GM19023 (cell line): Measurements from ENCODE around the gene MBTD1.
"Not testable (repeated sequence)": the region's sequence is repeated elsewhere in the genome, so short reads cannot be mapped to it uniquely, and the experiment has no call there.

Source experiments
- ATAC-seq: cut with Tn5 transposase; IDR thresholded peaks from one replicate; pipeline ENCODE4 v1.9.1; 2021; ENCODE audit warnings: mild to moderate bottlenecking, moderate library complexity; ENCODE audit not compliant: unreplicated experiment

MBTD1 gene

DNA sequence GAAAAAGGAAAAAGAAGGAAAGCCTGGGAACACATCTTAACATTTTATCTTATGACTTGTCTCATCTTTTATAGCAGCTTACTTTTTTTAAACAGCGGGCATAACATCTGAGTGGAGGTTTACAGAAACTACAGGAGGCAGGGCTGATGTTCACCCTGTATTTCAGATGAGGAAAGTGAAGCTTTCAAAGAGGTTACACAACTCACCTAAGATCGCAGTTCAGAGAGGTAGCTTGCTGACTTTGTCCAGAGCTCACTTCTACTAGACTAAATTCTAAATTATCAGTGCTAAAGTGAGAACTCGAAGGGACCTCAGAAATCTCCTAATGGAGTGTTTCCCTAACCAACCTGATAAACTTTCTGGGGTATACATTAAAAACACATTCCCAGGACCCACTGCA is 3.7 kb downstream of the MBTD1 start:
- no peak for ATAC-seq

DNA sequence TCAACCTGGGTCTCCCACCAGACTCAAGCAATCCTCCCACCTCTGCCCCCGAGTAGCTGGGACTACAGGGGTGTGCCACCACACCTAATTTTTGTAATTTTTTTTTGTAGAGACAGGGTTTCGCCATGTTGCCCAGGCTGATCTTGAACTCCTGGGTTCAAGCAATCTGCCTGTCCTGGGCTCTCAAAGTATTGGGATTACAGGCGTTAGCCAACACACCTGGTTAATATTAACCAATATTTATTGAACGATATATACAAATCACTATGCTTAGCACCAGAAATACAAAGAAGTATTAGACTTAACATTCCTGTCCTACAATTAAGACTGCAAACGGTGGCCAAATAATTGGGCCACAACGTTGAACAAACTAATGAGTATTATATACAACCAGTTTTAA is 4.2 kb downstream of the MBTD1 start:
- no peak for ATAC-seq

DNA sequence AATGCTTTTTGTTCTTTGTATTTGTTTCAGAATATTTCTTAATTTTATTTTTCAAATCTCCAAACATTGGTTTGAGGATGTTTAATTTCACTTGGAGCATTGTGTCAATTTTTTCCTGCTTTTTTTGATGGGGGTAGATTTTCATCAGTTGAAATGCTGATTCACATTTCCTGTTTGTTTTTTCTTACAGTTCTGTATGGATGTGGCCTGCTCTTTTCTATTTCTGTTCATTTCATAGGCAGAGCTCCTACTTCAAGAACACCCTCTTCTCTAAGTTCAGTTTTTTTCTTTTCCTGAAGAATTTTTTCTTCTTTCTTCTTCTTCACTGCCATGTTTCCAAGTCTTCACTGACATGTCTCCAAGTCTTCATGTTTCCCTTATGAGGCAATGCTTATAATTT is 8.8 kb downstream of the MBTD1 start:
- no peak for ATAC-seq

DNA sequence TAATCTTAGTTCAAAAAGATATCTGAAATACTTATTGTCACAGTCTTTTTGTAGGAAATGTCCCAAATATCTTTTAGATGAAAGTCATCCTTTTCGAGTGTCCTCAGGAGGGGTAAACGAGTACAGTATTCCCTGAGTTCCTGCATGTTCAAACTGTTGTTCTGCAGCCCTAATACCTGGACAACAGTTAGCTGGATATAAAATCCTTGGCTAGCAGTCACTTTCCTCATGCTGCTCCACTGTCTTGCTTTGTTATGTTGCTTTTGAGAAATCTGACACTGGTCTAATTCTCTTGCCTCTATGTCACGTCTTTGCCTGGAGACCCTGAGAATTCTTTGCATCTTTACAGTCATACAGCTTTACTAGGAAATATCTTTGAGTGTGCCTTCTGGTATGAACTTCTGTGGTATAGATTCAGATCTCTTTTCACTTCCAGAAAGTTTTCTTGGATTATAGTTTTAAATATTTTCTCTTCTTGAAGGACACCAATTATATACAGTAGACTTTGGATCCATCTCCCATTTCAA is 9.5 kb downstream of the MBTD1 start:
- ATAC-seq: no peak

DNA sequence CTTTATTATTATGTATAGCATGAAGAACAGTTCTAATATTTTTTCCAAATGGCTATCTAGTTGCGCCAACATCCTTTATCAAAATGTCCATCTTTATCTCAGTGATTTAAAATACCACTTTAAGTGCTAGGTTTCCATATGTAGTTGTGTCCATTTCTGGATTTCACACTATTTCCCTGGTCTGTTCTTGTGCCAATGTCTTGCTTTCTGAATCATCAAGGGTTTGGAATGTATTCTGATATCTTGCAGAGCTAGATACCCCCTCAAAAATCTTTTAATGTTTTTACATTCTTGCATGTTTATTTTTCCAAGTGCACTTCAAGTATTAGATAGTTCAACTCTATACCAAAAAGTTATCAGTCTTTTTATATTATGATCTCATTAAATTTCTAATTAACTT is 14.3 kb downstream of the MBTD1 start:
- no peak for ATAC-seq

DNA sequence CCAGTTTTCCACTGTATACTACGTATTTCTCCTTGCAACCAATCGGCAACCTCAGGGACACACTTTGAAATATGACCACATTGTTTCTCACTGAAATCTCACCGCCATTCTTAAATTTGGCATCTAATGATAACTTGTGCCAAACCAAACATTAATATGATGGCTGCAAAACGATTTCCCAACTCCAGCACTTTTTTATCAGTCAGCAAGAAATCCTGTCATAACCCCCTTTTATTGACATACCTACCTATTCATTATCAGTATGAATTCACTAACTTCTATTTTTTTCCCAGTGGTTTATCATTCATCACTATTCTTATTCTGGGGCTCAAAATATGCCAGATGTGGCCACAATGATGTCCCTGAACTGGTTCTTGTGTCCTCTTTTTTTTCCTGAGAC is 15.8 kb downstream of the MBTD1 start:
- ATAC-seq: no peak

DNA sequence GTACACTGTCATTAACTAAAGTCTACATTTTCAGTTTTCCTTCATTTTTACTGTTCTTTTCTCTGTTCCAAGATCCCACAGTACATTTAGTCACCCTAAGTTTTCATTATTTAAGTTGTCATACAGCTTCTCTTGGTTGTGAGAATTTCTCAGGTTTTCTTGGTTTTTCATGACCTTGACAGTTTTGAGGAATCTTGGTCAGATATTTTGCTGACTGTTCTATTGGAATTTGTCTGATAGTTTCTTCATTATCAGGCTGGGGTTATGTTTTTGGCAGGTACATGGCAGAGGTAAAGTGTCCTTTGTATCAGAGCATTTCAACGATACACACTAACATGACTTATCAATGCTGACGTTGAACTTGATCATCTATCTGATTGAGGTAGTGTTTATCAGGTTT is 19.6 kb downstream of the MBTD1 start:
- no peak for ATAC-seq

DNA sequence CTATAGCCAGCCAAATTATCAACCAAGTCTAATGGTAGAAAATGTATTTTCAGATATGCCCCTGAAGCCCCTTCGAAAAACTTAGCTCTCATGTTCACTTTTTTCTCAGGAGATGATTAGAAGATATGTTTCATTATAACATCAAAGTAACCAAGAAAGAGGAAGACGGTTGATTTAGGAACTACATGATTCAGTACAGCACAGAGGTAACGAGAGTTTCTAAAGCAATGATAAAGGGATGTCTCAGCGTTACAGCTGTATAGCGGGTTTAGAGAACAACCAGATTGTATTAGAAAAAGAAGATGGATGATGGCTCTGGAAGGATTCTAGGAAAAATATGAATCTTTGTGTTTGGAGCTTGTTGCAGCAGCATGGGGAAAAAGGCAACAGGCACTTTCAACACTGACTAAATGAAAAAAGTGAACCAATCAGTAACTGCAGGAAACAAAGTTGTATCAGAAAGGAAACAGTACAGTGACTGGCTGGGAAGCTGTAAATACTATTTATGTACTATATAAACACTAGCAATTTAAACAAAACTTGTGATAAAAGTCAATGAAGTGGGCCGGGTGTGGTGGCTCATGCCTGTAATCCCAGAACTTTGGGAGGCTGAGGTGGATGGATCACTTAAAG is 21.5 kb downstream of the MBTD1 start:
- no peak for ATAC-seq

DNA sequence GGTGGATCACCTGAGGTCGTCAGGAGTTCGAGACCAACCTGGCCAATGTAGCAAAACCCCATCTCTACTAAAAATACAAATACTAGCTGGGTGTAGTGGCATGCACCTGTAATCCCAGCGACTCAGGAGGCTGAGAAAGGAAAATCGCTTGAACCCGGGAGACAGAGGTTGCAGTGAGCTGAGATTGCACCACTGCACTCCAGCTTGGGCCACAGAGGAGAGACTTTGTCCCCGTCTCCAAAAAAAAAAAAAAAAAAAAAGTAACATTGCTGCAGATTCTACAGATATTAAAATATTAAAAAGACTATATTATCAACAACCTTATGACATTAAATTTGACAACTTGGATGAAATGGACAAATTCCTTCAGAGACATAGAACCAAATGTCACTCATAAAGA is 25.7 kb downstream of the MBTD1 start:
- no peak for ATAC-seq

DNA sequence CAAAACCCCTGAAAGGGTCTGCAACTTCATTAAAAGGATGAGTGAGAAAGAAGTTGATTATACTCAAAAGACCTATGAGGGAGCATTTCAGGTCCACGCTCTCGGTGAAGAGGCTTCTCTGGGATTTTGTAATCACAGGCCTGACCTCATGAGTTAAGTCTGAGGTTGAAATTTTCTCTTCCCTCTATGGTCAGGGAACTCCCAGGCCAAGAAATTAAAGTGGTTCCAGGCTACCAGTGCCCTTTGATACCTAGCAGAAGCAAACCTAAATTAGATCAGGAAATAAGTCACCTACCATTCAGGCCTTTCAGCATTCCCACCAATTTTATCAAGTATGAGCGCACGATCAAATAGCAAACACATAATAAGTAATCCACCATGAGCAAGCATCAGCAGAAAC is 27.9 kb downstream of the MBTD1 start:
- no peak for ATAC-seq

DNA sequence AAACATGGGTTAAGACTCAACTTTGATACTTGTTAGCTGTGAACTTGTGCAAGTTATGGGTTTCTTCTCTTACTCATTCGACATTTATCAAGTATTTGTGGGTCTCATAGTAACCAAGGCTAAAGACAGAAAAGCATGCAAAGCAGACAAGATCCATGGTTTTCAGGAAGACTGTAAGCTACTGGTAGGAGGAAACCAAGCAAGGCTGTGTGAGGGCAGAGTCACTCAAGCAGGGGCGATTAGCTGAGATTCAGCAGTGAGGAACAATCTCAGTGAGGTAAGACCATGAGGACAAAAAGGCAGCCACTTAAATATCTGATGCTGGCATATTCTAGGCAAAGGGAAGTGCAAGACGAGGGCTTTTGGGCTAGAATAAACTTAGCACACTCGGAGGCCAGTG is 29.5 kb downstream of the MBTD1 start:
- no peak for ATAC-seq

DNA sequence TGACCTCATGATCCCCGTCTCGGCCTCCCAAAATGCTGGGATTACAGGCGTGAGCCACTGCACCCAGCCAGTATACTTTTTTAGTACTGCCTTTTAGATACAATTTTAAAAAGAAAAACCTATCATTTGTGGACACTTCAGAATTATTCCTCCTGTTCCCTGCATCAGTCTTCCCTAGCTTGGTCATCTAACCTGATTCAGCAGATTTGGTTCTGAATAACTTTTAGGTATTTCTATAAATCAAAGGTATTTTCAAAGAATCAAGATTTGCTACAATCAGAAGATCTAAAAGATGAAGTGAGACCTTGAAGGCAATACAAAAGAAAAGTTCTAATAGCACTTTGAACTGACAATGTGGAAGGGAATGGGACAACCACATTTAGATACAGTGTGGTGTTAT is 30.0 kb downstream of the MBTD1 start:
- ATAC-seq: no peak

DNA sequence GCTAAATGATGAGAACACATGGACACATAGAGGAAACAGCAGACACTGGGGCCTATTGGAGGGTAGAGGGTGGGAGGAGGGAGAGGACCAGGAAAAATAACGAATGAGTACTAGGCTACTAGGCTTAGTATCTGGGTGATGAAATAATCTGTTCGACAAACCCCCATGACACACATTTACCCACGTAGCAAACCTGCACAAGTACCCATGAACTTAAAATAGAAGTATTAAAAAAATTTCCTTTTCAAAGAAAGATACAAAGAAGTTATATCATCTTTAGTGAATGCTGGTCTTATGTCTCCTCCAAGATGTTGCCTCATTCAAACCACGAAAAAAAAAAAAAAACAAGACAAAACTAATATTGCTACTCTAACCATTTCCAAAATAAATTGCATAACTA is 31.7 kb downstream of the MBTD1 start:
- ATAC-seq: no peak

DNA sequence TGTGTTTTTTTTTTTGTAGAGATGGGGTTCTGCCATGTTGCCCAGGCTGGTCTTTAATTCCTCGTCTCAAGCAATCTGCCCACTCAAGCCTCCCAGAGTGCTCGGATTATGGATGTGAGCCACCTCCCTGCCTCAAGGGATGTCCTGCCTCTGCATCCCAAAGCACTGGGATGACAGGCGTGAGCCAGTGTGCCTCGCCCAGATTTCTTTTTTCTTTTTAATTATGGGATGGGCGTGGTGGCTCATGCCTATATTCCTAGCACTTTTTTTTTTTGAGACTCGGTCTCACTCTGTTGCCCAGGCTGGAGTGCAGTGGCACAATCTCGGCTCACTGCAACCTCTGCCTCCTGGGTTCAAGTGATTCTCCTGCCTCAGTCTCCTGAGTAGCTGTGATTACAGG is 34.3 kb downstream of the MBTD1 start:
- not testable (repeated sequence) for ATAC-seq

DNA sequence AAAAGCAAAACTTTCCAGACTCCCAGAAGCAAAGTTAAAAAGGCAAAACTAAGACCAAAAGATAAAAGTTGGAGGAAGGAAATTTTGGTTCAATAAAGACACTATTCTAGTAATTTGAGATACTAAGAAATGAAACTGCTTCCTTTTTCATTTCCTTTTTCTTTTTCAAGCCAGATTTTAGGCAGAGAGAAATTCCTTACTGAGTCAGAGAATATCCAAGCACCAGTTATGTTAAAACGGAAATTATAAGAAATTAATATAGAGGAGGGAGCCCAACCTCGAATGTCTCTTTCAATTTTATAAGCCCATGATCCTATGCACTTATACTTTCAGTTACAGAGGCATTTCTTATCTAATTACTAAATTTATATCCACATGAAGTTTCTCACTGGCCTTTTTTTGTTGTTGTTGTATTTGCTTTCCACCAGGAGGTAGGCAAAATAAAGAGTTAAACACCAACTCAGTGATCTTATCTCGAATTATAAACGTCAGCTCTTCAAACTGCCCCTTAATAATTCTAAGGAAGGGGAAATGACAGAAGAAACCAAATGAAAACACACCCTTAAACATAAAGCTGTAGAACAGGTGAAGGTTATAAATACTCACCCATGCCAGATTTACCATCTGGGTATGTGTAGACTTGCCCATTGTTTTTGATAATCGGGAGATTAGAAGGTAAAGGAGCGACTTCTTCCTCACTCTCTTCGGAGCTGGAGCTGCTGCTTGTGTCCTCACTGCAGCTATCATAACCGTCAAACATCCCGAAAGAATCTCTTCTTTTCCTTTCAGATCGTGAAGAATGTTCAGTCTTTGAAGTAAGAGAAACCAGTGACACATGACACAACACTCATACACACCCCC is 35.2 kb downstream of the MBTD1 start:
- ATAC-seq: no peak

DNA sequence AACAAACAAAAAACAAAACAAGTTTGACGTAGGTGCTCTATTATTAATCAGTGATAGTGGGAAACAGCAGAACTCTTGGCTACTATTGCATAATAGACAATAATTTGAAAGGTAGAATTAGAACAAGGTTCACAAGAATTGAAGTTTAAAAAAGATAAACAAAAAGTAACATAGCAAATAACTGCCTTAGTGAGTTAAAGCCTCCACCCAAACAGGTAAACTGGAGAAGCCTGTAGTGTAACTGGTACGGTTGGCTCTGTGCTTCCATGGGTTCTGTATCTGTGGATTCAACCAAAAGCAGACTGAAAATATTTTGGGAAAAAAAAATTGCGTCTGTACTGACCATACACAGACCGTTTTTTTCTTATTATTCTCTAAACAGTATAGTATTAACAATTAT is 38.5 kb downstream of the MBTD1 start:
- ATAC-seq: no peak

DNA sequence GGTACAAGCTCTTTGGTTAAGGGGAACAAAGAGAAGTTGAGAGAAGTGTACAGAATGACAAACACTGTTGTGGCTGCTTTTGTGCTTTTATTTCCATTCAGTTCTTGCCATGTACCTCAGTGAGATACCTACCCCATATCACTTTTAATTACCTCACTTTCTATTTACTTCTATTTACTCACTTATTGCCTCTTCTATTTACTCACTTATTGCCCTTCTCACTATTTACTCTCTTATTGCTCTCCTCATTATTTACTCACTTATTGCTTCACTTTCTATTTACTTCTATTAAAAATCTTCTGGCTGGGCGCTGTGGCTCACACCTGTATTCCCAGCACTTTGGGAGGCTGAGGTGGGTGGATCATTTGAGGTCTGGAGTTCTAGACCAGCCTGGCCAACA is 41.9 kb downstream of the MBTD1 start:
- ATAC-seq: no peak

DNA sequence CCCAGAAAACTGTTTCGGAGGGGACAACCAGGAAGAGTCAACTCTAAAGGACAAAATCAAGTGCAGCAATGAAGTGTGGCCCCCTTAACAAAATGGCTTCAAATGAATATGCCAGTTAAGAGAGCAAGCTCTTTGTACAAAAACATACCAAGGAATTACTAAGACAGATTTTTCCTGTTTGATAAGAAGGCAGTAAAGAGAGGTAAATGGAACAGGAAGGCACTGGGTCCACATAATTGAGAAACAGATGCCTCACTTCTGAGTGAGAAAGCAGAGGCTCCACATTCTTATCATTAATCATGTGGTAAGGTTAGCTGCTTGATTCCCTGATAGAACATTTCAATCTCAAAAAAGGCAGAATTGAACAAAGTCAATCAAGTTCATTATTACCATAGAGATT is 44.9 kb downstream of the MBTD1 start:
- ATAC-seq: no peak

DNA sequence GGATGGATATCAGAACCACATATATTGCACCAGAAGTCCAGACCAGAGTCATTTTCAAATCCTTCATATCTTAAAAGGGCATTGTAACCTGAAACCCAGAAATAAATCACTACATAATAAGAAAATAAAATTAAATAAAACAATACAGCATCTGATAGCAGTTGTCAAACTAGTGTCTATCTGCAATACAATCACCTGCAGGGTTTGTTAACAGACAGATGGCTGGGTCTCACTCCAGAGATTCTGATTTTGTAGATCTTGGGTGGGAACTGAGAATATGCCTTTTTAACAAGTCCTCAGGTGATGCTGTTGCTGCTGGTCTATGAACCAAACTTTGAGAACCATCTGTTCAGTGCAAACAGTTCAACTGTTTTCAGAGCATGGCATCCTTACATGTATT is 56.0 kb downstream of the MBTD1 start:
- no peak for ATAC-seq

DNA sequence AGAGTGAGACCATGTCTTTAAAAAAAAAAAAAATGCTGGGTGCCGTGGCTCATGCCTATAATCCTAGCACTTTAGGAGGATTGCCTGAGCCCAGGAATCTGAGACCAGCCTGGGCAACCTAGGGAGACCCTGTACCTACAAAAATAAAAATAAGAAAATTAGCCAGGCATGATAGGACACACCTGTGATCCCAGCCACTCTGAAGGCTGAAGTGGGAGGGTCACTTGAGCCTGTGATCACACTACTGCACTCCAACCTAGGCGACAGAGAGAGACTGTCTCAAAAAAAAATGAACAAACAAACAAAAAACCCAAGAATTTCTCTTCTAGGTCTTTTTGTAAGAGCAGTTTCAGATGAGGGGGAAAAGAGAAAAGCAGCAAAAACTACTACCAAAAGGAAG is 59.0 kb downstream of the MBTD1 start:
- ATAC-seq: no peak

DNA sequence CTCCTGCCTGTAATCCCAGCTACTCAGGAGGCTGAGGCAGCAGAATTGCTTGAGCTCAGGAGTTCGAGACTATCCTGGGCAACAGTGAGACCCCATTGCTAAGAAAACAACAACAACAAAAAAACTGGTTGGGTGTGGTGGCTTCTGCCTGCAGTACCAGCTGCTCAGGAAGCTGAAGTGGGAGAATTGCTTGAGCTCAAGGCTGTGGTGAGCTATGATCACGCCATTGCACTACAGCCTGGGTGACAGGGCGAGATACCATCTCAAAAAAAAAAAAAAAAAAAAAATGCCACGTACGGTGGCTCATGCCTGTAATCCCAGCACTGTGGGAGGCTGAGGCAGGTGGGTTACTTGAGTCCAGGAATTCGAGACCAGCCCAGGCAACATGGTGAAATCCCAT is 59.6 kb downstream of the MBTD1 start:
- no peak for ATAC-seq

DNA sequence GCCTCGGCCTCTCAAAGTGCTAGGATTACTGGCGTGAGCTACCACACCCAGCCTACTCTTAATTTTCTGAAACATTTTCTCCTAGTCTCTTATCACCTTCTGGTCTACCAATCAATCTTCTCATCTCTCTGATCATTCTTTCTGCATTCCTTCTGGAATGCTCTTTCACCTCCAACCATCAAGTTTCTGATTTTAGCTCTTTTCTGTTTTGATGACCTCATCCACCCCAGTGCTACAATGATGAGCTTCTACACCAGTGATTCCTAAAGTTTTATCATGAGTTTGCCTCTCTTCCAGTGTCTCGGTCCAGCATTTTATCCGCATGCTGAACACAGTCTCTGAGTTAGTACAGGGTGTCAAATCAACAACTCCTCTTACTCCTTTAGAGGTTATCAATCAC is 62.1 kb downstream of the MBTD1 start:
- no peak for ATAC-seq
